ENCODE measurements around the gene MED26.
"Not testable (repeated sequence)": the region's sequence is repeated elsewhere in the genome, so short reads cannot be mapped to it uniquely, and the experiment has no call there.

MED26 gene, protein sequence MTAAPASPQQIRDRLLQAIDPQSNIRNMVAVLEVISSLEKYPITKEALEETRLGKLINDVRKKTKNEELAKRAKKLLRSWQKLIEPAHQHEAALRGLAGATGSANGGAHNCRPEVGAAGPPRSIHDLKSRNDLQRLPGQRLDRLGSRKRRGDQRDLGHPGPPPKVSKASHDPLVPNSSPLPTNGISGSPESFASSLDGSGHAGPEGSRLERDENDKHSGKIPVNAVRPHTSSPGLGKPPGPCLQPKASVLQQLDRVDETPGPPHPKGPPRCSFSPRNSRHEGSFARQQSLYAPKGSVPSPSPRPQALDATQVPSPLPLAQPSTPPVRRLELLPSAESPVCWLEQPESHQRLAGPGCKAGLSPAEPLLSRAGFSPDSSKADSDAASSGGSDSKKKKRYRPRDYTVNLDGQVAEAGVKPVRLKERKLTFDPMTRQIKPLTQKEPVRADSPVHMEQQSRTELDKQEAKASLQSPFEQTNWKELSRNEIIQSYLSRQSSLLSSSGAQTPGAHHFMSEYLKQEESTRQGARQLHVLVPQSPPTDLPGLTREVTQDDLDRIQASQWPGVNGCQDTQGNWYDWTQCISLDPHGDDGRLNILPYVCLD

DNA sequence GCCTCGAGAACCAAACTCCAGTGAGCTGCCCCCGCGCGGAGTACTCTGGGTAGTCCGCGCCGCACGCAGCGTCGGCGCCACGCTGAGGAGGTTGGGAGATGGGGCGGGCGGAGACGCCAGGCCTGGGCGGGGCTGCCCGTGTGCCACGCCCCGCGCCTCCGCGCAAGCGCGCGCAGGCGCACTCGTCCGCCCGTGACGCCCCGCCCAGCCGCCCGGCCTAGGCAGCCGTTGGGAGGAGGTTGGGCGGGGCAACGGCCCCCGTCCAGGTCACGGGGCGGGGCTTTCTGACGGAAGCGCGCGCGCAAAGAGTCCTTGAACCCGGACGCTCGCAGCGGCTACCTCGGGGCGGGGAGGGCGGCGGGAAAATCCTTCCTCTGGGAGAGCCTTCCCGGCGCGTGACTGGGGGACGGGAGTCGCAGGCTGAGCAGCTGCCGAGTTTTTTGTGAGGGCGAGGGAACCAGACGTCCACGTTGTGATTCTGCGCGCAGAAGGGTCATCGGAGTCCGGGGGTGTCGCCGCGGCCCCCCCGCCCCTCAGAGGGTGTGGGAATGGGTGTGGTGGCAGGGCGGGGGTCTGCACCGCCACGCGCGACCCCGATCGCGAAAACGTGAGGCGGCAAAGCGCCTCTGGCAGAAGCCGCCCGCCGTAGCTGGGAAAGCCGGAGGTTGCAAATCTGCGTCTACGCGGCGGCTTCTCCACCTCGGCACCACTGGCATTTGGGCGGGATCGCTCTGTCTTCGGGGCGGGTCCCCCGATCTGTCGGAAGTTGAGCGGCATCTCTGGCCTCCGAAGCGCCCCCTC lies at the start of gene MED26:
Gene MED26 (minus strand): TSS at position 22 of the 801 bp plus-strand sequence. CDS start 261 bp downstream, outside the sequence.
- DNase-seq = peak; percentile 85

DNA sequence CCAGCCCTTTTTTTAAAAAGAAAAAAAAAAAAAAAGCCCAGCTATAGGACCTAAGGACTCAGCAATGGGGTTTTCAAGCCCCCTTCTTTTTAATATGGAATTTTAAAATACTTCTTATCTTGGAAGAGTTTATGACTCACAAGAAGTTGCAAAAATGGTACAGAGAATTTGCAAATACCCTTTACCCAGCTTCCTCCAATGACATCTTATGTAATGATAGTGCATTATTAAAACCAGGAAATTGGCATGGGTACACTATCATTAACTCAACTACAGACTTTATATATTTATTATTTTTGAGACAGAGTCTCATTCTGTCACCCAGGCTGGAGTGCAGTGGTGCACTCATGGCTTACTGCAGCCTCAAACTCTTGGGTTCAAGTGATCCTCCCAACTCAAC lies 49.1 kb upstream of the MED26 start:
- no peak for DNase-seq

DNA sequence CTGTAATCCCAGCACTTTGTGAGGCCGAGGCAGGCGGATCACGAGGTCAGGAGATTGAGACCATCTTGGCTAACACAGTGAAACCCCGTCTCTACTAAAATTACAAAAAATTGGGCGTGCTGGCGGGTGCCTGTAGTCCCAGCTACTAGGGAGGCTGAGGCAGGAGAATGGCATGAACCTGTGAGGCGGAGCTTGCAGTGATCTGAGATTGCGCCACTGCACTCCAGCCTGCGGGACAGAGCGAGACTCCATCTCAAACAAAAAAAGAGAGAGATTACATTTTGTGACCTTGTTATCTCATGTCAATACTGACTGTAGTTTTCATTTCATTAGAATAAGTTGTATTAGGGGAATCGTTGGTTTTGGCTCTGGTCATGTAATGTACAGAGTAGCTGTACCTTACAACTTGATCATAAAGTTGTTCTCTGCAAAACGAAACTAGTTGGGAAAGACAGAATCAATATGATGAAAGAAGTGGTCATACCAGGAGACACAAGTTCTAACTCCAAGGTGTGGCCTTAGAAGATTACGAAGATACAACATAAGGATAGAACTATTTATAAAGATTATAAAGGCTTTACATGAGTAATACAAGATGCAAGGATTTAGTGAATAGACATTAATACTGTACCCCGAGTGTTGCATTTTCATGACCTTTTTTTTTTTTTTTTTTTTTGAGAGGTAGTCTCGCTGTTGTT lies 48.2 kb upstream of the MED26 start:
- no peak for DNase-seq

DNA sequence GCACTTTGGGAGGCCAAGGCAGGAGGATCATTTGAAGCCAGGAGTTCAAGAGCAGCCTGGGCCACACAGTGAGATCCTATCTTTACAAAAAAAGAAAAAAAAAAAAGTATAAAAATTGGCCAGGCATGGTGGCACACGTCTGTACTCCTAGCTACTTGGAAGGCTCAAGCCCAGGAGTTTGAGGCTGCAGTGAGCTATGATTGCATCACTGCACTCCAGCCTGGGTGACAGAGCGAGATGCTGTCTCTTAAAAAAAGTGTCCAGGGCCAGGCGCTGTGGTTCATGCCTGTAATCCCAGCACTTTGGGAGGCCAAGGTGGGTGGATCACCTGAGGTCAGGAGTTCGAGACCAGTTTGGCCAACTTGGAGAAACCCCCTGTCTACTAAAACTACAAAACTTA lies 45.8 kb upstream of the MED26 start:
- DNase-seq = not testable (repeated sequence)

DNA sequence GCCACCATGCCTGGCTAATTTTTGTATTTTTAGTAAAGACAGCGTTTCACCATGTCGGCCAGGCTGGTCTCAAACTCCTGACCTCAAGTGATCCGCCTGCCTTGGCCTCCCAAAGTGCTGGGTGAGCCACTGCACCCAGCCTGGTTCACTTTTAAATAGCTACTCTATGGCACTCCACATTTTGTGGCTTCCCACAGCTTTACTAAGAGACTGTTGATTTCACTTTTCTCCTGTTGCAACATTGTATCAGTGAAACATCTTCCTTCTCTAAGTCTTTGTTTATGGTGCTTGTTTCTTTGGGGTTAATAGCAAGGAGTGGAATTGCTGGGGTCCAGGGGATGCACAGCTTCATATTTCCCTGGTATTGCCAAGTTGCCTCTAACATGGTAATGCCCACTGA lies 45.2 kb upstream of the MED26 start:
- no peak for DNase-seq

DNA sequence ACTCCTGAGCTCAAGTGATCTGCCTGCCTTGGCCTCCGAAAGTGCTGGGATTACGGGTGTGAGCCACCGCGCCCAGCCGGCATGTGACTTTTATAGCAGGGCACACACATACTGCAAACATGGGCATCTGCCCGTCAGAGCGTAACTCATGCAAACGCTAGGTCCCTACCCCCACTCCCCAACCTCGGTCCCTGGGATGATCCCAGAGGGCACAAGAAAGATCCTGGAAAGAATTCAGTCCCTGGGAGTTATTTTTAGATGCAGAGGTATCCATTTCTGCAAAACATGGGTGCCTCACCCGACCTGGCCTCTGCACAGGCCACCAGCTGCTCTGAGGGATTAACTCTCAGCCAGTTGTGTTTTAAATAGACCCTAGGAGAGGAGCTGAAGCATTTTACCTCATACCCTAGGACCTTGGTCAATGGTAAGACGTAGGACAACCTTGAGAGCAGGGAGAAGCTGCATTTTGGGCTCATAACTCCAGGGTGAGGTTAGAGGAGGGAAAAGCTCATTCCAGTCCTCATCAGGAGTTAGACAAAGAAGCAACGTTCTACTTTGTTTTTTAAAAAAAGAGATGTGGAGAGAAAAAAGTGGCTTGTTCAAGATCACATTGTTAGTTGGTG lies 43.8 kb upstream of the MED26 start:
- DNase-seq = no peak

DNA sequence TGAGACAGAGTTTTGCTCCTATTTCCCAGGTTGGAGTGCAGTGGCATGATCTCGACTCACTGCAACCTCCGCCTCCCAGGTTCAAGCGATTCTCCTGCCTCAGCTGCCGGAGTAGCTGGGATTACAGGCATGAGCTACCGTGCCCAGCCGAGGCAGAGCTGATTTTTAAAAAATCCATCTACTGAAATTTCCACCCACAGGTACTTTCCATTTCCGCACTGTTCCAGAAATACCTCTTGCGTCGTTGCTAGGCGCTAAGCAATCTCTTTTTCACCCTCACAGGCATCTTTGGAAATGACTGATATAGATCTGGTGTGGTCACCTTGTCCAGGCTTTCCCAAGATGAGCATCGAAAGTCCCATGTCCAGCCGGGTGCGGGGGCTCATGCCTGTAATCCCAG lies 42.3 kb upstream of the MED26 start:
- no peak for DNase-seq

DNA sequence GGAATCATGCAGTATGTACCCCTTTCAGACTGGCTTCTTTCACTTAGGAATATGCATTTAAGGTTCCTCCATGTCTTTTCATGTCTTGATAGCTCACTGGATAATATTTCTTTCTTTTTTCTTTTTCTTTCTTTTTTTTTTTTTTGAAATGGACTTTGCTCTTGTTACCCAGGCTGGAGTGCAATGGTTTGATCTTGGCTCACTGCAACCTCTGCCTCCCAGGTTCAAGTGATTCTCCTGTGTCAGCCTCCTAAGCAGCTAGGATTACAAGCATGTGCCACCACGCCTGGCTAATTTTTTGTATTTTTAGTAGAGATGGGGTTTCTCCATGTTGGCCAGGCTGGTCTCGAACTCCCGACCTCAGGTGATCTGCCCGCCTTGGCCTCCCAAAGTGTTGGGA lies 40.7 kb upstream of the MED26 start:
- DNase-seq = not testable (repeated sequence)

DNA sequence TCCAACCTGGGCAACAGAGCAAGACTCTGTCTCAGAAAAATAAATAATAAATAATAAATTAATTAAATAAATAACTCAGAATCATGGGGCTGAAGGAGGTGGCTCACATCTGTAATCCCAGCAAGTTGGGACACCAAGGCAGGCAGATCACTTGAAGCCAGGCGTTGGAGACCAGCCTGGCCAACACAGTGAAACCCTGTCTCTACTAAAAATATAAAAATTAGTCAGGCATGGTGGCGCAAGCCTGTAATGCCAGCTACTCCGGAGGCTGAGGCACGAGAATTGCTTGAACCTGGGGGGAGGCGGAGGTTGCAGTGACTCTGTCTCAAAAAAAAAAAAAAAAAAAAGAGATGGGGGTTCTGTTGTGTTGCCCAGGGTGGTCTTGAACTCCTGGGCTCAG lies 40.2 kb upstream of the MED26 start:
- no peak for DNase-seq

DNA sequence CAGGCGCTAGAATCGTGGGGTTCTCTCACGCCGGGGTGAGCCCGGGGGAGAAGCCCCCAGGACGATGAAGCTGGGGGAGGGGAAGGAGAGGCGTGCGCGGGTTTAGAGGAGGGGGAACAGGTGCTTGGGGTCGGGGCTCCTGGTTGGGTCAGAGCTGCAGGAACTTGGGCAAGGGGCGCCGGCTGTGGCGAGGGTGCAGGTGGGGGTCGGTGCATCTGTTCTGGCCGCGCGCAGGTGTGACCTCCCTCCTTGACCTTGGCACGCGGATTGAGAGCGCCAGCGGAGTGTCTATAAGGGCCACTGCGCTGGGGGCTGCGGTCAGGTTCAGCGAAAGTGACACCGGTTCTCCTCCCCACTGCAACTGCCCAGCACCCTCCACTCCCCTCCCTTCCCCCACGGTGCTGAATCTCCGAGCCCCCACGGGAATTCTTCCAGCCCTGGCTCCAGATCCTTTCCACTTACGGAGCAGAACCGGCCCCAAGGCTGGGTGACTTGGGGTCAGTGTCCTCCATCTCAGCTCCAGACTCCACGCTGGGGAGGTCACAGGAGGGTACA lies 33.6 kb upstream of the MED26 start:
- DNase-seq = no peak

DNA sequence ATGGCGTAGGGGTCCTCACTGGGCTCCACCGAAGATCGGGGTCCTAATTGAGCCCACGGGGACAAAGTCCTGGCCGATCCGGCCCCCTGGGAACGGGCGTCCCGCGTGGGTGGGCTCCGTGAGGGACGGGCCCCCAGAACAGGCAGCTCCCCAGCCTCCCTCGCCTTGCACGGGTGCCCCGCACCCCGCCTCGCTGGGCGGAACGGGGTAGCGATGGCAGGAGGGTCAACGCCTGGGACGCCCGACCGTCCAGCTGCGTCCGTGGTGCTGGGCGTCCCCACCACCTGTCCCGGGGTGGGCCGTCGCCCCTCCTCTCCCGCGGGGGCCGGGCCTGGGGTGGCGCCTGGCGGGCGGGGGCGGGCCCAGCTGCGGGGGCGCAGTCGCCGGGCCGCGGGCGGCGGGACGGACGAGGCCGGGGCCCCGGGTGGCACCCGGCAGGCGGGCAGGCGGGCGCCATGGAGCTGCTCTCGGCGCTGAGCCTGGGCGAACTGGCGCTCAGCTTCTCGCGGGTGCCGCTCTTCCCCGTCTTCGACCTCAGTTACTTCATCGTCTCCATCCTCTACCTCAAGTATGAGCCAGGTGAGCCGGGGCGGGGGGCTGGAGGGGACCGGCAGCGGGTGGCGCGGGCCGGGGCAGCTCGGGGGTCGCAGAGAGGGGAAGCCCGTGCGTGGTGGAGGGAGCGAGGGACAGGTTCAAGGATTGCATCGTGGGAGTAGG lies 32.9 kb upstream of the MED26 start, which contains the start of gene TMEM38A:
Gene TMEM38A (plus strand): TSS at position 377 of the 717 bp plus-strand sequence. CDS start 79 bp downstream, at position 456.
- no peak for DNase-seq

DNA sequence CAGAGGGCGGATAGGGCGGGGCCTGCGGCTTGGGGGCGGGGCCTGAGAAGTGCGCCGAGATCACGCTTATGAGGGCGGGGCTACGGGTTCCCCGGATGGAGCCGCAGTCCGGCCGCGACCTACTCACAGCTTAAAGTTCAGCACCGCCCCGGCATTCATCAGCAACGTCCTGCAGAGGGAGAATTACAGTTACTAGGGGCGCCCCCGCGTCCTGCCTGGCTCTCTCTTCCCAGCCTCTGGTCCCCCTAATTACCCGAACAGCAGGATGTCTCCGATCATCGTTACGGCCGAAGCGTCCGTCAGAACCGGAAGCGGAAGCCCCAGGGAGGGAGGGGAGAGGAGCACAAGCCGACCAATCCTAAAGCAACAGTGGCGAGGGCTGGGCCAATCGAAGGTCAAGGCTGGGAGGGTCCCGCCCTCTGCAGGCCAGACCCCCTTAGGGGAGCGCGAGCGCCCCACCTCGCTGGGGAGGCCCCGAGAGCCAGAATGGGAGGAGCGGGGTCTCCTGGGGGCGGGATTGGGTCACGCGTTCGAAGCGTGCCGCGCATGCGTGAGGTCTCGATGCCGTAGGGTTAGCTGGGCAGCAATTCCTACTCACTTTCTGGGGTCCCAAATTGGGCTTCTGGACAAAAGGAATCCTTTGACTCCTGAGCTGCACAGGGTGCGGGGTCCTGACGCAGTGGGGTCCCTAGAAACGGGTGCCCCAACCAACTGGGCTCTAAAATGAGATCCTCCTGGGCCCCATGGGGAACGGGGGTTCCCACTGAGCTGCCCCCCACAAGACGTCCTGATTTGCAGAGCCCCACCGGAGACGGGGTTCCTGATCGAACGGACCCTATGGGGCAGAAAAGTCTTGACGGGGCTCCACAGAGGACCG lies 32.1 kb upstream of the MED26 start, which contains the start of gene SMIM7:
Gene SMIM7 (minus strand): TSS at position 313 of the 877 bp plus-strand sequence. CDS start 34 bp downstream, at position 279.
- peak; percentile 97 for DNase-seq

DNA sequence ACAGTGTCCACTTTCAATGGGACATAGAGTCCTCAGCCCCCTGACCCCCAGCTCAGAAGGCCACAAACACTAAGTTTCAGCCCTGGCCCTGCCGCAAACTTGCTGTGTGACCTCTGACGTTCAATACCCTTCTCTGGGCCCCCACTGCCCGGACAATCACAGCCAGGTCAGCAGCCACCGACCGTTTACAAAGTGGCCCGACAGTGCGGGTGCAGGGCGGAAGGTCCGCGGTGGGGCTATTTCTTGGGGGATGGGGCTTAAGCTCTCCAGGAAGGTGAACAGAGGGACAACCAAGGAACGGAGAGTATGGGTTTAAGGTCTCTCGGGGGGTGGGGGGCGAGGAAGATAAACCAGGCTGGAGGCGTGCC lies 31.4 kb upstream of the MED26 start:
- DNase-seq = no peak

DNA sequence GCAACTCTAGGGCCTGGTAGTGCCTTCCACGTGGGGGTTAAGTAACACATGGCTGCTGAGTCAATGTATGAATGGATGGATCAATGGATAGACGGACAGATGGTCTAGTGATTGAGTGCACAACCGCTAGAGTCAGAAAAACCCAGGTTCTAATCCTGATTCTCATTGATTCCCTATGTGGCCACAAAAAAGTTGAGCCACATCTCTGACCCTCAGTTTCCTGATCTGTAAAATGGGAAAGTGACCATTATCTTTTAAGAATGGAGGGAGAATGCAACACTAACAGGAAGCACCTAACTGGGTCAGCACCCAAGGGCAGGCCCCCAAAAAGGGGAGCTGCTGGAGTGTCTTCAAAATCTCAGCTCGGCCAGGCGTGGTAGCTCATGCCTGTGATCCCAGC lies 29.4 kb upstream of the MED26 start:
- DNase-seq = no peak

DNA sequence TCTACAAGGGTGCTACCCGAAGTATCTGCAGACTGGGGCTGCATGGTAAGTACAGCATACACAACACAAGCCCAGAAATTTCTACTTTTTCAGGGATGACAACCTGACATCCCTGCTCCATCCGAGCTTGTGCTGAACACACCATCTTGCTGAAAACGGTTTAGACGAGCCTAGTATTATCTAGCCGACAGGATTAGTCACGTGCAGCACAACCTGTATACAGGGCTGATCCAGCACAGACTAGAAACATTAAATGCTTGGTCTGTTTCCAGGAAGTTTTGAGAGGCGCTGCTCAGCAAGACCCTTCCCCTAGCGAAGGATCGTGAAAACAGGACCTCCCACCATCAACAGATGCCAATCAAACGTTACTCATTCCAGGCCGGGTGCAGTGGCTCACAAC lies 27.7 kb upstream of the MED26 start:
- no peak for DNase-seq

DNA sequence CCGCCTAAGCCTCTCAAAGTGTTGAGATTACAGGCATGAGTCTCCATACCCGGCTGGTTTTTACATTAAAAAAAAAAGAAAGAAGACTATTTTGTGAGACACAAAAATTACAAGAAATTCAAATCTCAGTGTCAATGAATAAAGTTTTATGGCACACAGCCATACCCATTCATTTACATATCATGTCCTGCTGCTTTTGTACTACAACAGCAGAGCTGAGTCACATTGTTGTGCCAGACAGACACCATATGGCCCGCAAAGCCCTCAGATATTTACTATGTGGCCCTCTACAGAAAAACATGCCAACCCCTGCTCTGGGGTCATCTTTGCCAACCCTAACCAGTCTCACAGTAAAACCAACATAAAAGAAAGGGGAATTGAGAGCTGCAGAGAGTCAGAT lies 26.6 kb upstream of the MED26 start:
- no peak for DNase-seq

DNA sequence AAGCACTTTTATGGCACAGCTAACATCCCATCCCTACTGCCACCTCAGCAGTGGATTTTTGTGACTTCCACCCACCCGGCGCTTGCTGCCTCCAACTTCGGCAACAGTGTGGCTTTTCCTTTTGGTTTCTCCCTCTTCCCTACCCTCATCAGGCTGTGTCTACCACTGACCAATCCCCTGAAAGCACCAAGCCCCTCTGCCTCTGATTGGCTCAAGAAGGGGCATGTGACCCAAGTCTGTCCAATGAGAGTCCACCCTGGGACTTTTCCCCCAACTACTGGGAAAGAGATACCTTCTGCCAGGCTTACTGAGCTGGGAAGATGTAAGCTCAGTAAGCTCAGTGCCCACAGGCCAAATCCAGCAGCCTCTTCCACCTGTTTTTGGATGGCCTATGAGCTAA lies 26.1 kb upstream of the MED26 start:
- DNase-seq = no peak

DNA sequence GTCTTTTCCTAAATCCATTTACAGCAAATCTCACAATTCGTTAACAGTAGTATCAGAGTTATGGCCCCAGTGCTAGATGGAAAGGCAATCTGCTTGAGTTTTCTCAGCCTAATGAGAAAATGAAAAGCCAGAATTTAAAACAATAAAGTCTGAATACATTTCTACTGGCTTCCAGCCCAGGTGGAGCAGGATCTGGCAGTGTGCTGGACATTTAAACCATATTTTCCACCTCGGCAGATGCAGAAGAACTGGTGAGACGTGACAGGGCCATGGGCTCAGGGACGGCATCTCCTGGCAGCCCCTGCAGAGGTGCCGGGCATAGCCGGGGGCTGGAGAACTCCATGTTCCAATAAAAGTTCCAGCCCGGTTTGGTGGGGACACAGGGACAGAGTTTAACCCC lies 24.9 kb upstream of the MED26 start:
- no peak for DNase-seq

DNA sequence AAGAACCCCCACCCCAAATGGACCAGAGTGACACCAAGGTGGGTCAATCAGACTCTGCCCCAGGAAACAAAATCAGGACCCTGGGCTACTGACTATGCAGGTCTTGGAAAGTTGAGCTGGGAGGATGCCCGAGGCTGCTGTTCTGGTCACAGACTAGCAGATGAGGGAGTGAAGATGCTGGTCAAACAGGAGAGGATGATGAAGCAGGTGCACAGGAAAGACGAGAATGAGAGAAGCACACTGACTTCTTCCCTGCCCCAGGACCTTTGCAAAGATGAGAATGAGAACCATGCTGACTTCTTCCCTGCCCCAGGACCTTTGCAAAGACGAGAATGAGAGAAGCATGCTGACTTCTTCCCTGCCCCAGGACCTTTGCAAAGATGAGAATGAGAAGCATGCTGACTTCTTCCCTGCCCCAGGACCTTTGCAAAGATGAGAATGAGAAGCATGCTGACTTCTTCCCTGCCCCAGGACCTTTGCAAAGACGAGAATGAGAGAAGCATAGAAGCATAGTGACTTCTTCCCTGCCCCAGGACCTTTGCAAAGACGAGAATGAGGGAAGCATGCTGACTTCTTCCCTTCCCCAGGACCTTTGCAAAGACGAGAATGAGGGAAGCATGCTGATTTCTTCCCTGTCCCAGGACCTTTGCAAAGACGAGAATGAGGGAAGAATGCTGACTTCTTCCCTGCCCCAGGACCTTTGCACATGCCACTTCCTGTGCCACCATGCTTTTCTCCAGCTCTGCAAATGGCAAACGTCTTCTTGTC lies 23.6 kb upstream of the MED26 start:
- DNase-seq = not testable (repeated sequence)

DNA sequence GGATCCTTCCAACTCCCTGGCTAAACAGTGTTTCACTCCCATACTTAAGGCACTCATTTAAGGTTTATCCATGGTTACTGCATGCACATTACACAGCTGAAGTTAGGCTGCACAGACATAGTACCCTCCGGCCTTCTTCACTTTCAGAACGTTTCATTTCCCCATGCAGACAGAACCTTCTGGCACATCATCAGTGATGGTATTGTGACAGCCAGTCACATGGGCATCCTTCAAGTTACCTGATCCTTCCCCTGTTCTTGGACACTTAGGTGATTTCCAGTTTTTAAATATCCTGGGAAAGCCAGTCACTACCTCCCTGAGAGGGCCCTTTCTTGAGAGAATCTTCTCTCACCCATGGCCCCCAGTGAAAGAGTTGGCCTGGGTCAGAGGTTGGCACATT lies 22.8 kb upstream of the MED26 start:
- no peak for DNase-seq

All from kidney glomerular epithelial cell (primary cell).